Measurements from ENCODE around the gene GCN1.
"Not testable (repeated sequence)": the region's sequence is repeated elsewhere in the genome, so short reads cannot be mapped to it uniquely, and the experiment has no call there.

GCN1 gene

GRCh38 chr12:120194534-120195395 is at the start of gene GCN1:
TSS of gene GCN1 (minus strand) at chr12:120194715. CDS start at chr12:120194697, 18 bp downstream.
- DNase-seq = peak; percentile 39 to 85

GRCh38 chr12:120242971-120243699 is 48.6 kb upstream of the GCN1 start:
- no peak for DNase-seq

- no peak for DNase-seq
Measured at GRCh38 chr12:120242275-120242799, 47.8 kb upstream of the GCN1 start.

- no peak for DNase-seq
Measured at GRCh38 chr12:120241561-120242274, 47.2 kb upstream of the GCN1 start.

- DNase-seq = no peak
Measured at GRCh38 chr12:120240495-120240833, 45.9 kb upstream of the GCN1 start.

GRCh38 chr12:120239776-120240494 is 45.4 kb upstream of the GCN1 start:
- DNase-seq = no peak

GRCh38 chr12:120238839-120239445 is 44.4 kb upstream of the GCN1 start:
- DNase-seq = no peak

- no peak for DNase-seq
Measured at GRCh38 chr12:120238217-120238616, 43.7 kb upstream of the GCN1 start.

GRCh38 chr12:120237360-120238171 is 43.1 kb upstream of the GCN1 start:
- DNase-seq = no peak

- DNase-seq = not testable (repeated sequence)
Measured at GRCh38 chr12:120236809-120237208, 42.3 kb upstream of the GCN1 start.

- DNase-seq = no peak
Measured at GRCh38 chr12:120235369-120236323, 41.1 kb upstream of the GCN1 start.

- peak; percentile 67 to 83 for DNase-seq
Measured at GRCh38 chr12:120234643-120235368, 40.3 kb upstream of the GCN1 start.

- DNase-seq = no peak
Measured at GRCh38 chr12:120231316-120232011, 36.9 kb upstream of the GCN1 start.

GRCh38 chr12:120230974-120231315 is 36.4 kb upstream of the GCN1 start:
- no peak for DNase-seq

GRCh38 chr12:120230326-120230973 is 35.9 kb upstream of the GCN1 start:
- DNase-seq = peak in 1 of 2 experiments; percentile 16

GRCh38 chr12:120229487-120230325 is 35.2 kb upstream of the GCN1 start:
- DNase-seq = no peak

GRCh38 chr12:120229071-120229486 is 34.6 kb upstream of the GCN1 start:
- DNase-seq = peak in 1 of 2 experiments; percentile 48
